NCI-H524 treated with DMSO at 0.1 percent for 48 hours (cell line): ENCODE measurements around the gene COASY.
"Not testable (repeated sequence)": the region's sequence is repeated elsewhere in the genome, so short reads cannot be mapped to it uniquely, and the experiment has no call there.

Experiments
- DNase-seq: peaks from one replicate; lab custom pipeline; 2025; lab: John Stamatoyannopoulos, UW

COASY gene

GRCh38 chr17:42553161-42553818, 8.7 kb upstream of the COASY start:
- no peak for DNase-seq

- no peak for DNase-seq
These were observed 8.1 kb upstream of the COASY start for GRCh38 chr17:42553866-42554249.

- DNase-seq = no peak
These were observed 7.5 kb upstream of the COASY start for GRCh38 chr17:42554250-42555121.

GRCh38 chr17:42555122-42555622, 6.8 kb upstream of the COASY start:
- DNase-seq = no peak

- DNase-seq = not testable (repeated sequence)
These were observed 5.9 kb upstream of the COASY start for GRCh38 chr17:42555961-42556617.

- no peak for DNase-seq
These were observed 2.9 kb upstream of the COASY start for GRCh38 chr17:42559075-42559474.

GRCh38 chr17:42560246-42560645, 1.7 kb upstream of the COASY start:
- DNase-seq = no peak

- no peak for DNase-seq
These were observed 617 bp downstream of the COASY start for GRCh38 chr17:42562388-42563142.

- DNase-seq = no peak
These were observed 1.2 kb downstream of the COASY start for GRCh38 chr17:42563143-42563509.

GRCh38 chr17:42563543-42563942, 1.6 kb downstream of the COASY start:
- no peak for DNase-seq

- DNase-seq = no peak
These were observed 2.0 kb downstream of the COASY start for GRCh38 chr17:42563950-42564349.

GRCh38 chr17:42564815-42565522, 3.0 kb downstream of the COASY start:
- DNase-seq = no peak

- no peak for DNase-seq
These were observed 3.7 kb downstream of the COASY start for GRCh38 chr17:42565523-42566214.

- no peak for DNase-seq
These were observed 4.4 kb downstream of the COASY start for GRCh38 chr17:42566215-42566882.

GRCh38 chr17:42566883-42567573, 5.1 kb downstream of the COASY start, which contains the start of gene MLX:
MLX (plus strand) TSS chr17:42567100; CDS start chr17:42567125, 25 bp downstream.
- DNase-seq = peak; percentile 15

GRCh38 chr17:42568341-42569111, 6.6 kb downstream of the COASY start:
- no peak for DNase-seq

- no peak for DNase-seq
These were observed 9.7 kb downstream of the COASY start for GRCh38 chr17:42571435-42572225.

- no peak for DNase-seq
These were observed 11.1 kb downstream of the COASY start for GRCh38 chr17:42573095-42573494.
